K562 (cell line): ENCODE data around the gene LPCAT1.

Source experiments
- JUND ChIP-seq, 2 experiments: IDR thresholded peaks; 2 replicates in 1 of 2; 3 replicates in 1 of 2; pipeline ENCODE4 v1.6.1; 2011; ENCODE audit warnings: borderline replicate concordance in 2 of 2, low read depth in 2 of 2, low read length in 2 of 2, improper control_type of control experiment in 1 of 2, missing biosample characterization in 1 of 2, missing genetic modification characterization in 1 of 2, missing genetic modification reagents in 1 of 2
- PCBP2 ChIP-seq: fragments of 200-400 bp; formaldehyde crosslinking; IDR thresholded peaks from 2 replicates; pipeline ENCODE4 v1.6.1; 2018; ENCODE audit warnings: low read length, low read depth, mild to moderate bottlenecking, moderate library complexity; ENCODE audit not compliant: poor library complexity, severe bottlenecking
- TEAD4 ChIP-seq, 2 experiments: sonication (generic) in 1 of 2; formaldehyde crosslinking in 1 of 2; IDR thresholded peaks; 2 replicates each; pipeline versions ENCODE4 v1.6.1 to v1.8.0; 2012 to 2022; ENCODE audit warnings: borderline replicate concordance in 1 of 2, inconsistent platforms in 1 of 2, low read length in 1 of 2, mild to moderate bottlenecking in 1 of 2, missing genetic modification reagents in 1 of 2
- YBX1 ChIP-seq: fragments of 450-650 bp; IDR thresholded peaks from 2 replicates; pipeline ENCODE4 v1.7.1; 2016; ENCODE audit warnings: mild to moderate bottlenecking
- ZNF766 ChIP-seq: fragments of 200-800 bp; sonication (Bioruptor generic); conservative IDR thresholded peaks from 2 replicates; pipeline ENCODE4 v1.6.1; 2016; ENCODE audit warnings: missing genetic modification characterization, missing compliant biosample characterization
- ZNF778 ChIP-seq: fragments of 450-650 bp; formaldehyde crosslinking; IDR thresholded peaks from 2 replicates; pipeline ENCODE4 v1.4.0; 2020; ENCODE audit warnings: mild to moderate bottlenecking, moderate library complexity
- ZNF785 ChIP-seq: fragments of 250-450 bp; sonication (Bioruptor Pico); IDR thresholded peaks from 2 replicates; pipeline ENCODE4 v1.4.0; 2020; ENCODE audit warnings: mild to moderate bottlenecking
- TF ChIP-seq, protein P1 (sequence below): fragments of 250-450 bp; sonication (Bioruptor Pico); IDR thresholded peaks from 2 replicates; pipeline ENCODE4 v1.5.1; 2021; ENCODE audit warnings: mild to moderate bottlenecking
- TF ChIP-seq, protein P2 (sequence below), 3 experiments: IDR thresholded peaks in 2 of 3; conservative IDR thresholded peaks in 1 of 3; 2 replicates each; pipeline ENCODE4 v1.5.1; 2011 to 2012; ENCODE audit warnings: low read length in 3 of 3, mild to moderate bottlenecking in 3 of 3, control low read depth in 2 of 3, improper control_type of control experiment in 1 of 3, inconsistent platforms in 1 of 3, low read depth in 1 of 3, mixed read lengths in 1 of 3, moderate library complexity in 1 of 3; ENCODE audit not compliant: insufficient read depth in 2 of 3
- TF ChIP-seq, protein P3 (sequence below): fragments of 250-450 bp; sonication (Bioruptor Pico); IDR thresholded peaks from 2 replicates; pipeline ENCODE4 v1.4.0; 2020; ENCODE audit warnings: mild to moderate bottlenecking
- TF ChIP-seq, protein P4 (sequence below): sonication (generic); formaldehyde crosslinking; IDR thresholded peaks from 2 replicates; pipeline ENCODE4 v1.8.0; 2023; ENCODE audit warnings: missing genetic modification reagents, mild to moderate bottlenecking, borderline replicate concordance

DNA sequence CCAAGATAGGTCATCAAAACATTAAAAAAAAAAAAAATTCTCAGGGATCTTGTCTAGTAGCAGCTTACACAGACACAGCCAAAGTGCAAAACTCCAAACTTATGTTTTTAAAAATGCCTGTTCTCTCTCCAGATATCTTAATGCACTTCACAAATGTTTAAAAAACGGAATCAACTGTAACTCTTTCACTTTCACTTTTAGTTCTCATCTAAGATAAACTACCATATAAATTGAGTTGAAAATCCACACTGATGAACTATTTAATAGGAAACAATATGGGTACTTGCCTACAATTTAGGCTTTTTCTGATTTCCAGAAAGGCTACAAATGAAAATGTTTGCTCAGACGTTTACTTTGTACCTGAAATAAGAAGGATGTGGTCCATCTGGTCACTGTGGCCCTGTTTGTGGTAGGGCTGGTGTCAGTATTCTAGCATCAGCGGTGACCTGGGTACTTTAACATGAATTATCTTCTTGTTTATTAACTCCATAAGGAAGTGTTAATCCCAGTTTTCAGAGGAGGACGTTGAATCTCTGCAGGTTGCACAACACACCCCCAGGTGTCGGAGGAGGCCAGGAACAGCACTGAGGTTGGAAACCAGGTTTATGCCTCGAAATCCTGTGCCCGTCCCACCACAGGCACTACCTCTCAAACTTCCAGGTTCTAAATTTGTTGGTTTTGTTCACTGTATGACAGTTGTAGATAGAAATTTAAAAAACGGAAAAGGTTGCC is 13.3 kb upstream of the LPCAT1 start:
- TF ChIP-seq, protein P1, sequence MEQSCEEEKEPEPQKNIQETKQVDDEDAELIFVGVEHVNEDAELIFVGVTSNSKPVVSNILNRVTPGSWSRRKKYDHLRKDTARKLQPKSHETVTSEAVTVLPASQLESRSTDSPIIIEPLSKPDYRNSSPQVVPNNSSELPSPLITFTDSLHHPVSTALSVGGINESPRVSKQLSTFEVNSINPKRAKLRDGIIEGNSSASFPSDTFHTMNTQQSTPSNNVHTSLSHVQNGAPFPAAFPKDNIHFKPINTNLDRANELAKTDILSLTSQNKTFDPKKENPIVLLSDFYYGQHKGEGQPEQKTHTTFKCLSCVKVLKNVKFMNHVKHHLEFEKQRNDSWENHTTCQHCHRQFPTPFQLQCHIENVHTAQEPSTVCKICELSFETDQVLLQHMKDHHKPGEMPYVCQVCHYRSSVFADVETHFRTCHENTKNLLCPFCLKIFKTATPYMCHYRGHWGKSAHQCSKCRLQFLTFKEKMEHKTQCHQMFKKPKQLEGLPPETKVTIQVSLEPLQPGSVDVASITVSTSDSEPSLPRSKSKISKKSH (CRISPR knock-in tag), result no peak
- TF ChIP-seq, protein P2, sequence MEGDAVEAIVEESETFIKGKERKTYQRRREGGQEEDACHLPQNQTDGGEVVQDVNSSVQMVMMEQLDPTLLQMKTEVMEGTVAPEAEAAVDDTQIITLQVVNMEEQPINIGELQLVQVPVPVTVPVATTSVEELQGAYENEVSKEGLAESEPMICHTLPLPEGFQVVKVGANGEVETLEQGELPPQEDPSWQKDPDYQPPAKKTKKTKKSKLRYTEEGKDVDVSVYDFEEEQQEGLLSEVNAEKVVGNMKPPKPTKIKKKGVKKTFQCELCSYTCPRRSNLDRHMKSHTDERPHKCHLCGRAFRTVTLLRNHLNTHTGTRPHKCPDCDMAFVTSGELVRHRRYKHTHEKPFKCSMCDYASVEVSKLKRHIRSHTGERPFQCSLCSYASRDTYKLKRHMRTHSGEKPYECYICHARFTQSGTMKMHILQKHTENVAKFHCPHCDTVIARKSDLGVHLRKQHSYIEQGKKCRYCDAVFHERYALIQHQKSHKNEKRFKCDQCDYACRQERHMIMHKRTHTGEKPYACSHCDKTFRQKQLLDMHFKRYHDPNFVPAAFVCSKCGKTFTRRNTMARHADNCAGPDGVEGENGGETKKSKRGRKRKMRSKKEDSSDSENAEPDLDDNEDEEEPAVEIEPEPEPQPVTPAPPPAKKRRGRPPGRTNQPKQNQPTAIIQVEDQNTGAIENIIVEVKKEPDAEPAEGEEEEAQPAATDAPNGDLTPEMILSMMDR (IDR thresholded peaks at IDR 0.05 in 2 of 3, conservative IDR thresholded peaks at IDR 0.05 in 1 of 3; ENCODE audit: insufficient read depth in 2 of 3, low read depth in 1 of 3, low read length in 3 of 3), result no peak
- TF ChIP-seq JUND (IDR thresholded peaks at IDR 0.05; ENCODE audit: borderline replicate concordance, low read depth, low read length) (no peak), JUND (tag; IDR thresholded peaks at IDR 0.05; ENCODE audit: borderline replicate concordance, low read depth, low read length) (no peak), TEAD4 (IDR thresholded peaks at IDR 0.05; ENCODE audit: low read length) (no peak), TEAD4 (CRISPR knock-in tag; IDR thresholded peaks at IDR 0.05; ENCODE audit: borderline replicate concordance) (no peak), ZNF778 (CRISPR knock-in tag) (no peak), PCBP2 (no peak), ZNF766 (no peak), YBX1 (no peak), ZNF785 (CRISPR knock-in tag) (no peak)
- TF ChIP-seq, protein P3, sequence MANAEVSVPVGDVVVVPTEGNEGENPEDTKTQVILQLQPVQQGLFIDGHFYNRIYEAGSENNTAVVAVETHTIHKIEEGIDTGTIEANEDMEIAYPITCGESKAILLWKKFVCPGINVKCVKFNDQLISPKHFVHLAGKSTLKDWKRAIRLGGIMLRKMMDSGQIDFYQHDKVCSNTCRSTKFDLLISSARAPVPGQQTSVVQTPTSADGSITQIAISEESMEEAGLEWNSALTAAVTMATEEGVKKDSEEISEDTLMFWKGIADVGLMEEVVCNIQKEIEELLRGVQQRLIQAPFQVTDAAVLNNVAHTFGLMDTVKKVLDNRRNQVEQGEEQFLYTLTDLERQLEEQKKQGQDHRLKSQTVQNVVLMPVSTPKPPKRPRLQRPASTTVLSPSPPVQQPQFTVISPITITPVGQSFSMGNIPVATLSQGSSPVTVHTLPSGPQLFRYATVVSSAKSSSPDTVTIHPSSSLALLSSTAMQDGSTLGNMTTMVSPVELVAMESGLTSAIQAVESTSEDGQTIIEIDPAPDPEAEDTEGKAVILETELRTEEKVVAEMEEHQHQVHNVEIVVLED, result no peak
- TF ChIP-seq, protein P4, sequence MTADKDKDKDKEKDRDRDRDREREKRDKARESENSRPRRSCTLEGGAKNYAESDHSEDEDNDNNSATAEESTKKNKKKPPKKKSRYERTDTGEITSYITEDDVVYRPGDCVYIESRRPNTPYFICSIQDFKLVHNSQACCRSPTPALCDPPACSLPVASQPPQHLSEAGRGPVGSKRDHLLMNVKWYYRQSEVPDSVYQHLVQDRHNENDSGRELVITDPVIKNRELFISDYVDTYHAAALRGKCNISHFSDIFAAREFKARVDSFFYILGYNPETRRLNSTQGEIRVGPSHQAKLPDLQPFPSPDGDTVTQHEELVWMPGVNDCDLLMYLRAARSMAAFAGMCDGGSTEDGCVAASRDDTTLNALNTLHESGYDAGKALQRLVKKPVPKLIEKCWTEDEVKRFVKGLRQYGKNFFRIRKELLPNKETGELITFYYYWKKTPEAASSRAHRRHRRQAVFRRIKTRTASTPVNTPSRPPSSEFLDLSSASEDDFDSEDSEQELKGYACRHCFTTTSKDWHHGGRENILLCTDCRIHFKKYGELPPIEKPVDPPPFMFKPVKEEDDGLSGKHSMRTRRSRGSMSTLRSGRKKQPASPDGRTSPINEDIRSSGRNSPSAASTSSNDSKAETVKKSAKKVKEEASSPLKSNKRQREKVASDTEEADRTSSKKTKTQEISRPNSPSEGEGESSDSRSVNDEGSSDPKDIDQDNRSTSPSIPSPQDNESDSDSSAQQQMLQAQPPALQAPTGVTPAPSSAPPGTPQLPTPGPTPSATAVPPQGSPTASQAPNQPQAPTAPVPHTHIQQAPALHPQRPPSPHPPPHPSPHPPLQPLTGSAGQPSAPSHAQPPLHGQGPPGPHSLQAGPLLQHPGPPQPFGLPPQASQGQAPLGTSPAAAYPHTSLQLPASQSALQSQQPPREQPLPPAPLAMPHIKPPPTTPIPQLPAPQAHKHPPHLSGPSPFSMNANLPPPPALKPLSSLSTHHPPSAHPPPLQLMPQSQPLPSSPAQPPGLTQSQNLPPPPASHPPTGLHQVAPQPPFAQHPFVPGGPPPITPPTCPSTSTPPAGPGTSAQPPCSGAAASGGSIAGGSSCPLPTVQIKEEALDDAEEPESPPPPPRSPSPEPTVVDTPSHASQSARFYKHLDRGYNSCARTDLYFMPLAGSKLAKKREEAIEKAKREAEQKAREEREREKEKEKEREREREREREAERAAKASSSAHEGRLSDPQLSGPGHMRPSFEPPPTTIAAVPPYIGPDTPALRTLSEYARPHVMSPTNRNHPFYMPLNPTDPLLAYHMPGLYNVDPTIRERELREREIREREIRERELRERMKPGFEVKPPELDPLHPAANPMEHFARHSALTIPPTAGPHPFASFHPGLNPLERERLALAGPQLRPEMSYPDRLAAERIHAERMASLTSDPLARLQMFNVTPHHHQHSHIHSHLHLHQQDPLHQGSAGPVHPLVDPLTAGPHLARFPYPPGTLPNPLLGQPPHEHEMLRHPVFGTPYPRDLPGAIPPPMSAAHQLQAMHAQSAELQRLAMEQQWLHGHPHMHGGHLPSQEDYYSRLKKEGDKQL, result no peak
